HepG2 (cell line): ENCODE measurements around the gene ZNF526. TPM values are rescaled to one million over a fixed set of nuclear protein-coding genes. Genes with fewer than 3 reads are reported as not detected.

Experiments used
- ARNT2 ChIP-seq: sonication (generic); formaldehyde crosslinking; IDR thresholded peaks from 2 replicates; pipeline ENCODE4 v1.8.0; 2022; ENCODE audit warnings: mild to moderate bottlenecking, low read depth, missing genetic modification reagents, moderate library complexity
- KDM5B ChIP-seq: sonication (generic); formaldehyde crosslinking; IDR thresholded peaks from 2 replicates; pipeline ENCODE4 v1.4.0; 2020; ENCODE audit warnings: missing genetic modification reagents, mild to moderate bottlenecking, borderline replicate concordance
- KMT2A ChIP-seq: sonication (generic); formaldehyde crosslinking; IDR thresholded peaks from 2 replicates; pipeline ENCODE4 v1.4.0; 2020; ENCODE audit warnings: missing genetic modification reagents
- PHB2 ChIP-seq: fragments of 450-650 bp; IDR thresholded peaks from 2 replicates; pipeline ENCODE4 v1.6.1; 2018; ENCODE audit not compliant: partially characterized antibody
- POGZ ChIP-seq: sonication (generic); formaldehyde crosslinking; IDR thresholded peaks from 2 replicates; pipeline ENCODE4 v1.4.0; 2020; ENCODE audit warnings: mild to moderate bottlenecking, missing genetic modification reagents
- RCOR2 ChIP-seq: IDR thresholded peaks from 2 replicates; pipeline ENCODE4 v1.6.1; 2016; ENCODE audit warnings: missing biosample characterization, missing genetic modification reagents
- SIN3B ChIP-seq: fragments of 150-350 bp; IDR thresholded peaks from 2 replicates; pipeline ENCODE4 v1.6.1; 2014; ENCODE audit warnings: low read length
- TRIM24 ChIP-seq: sonication (generic); formaldehyde crosslinking; IDR thresholded peaks from 2 replicates; pipeline ENCODE4 v1.8.0; 2022; ENCODE audit warnings: mild to moderate bottlenecking, missing genetic modification reagents
- TSC22D2 ChIP-seq: sonication (generic); formaldehyde crosslinking; IDR thresholded peaks from 2 replicates; pipeline ENCODE4 v1.5.1; 2020; ENCODE audit warnings: missing genetic modification reagents, mild to moderate bottlenecking, borderline replicate concordance
- ZNF414 ChIP-seq: sonication (generic); formaldehyde crosslinking; IDR thresholded peaks from 2 replicates; pipeline ENCODE4 v1.5.0; 2020; ENCODE audit warnings: missing genetic modification reagents
- ZNF556 ChIP-seq: sonication (generic); formaldehyde crosslinking; IDR thresholded peaks from 2 replicates; pipeline ENCODE4 v1.4.0; 2020; ENCODE audit warnings: mild to moderate bottlenecking, missing genetic modification reagents, borderline replicate concordance
- ZNF580 ChIP-seq: IDR thresholded peaks from 2 replicates; pipeline ENCODE4 v1.6.1; 2016; ENCODE audit warnings: low read depth, borderline replicate concordance
- ZNF646 ChIP-seq: sonication (generic); formaldehyde crosslinking; IDR thresholded peaks from 2 replicates; pipeline ENCODE4 v1.9.0; 2021; ENCODE audit warnings: mild to moderate bottlenecking, missing genetic modification reagents
- ZNF720 ChIP-seq: sonication (generic); formaldehyde crosslinking; IDR thresholded peaks from 2 replicates; pipeline ENCODE4 v1.4.0; 2020; ENCODE audit warnings: missing genetic modification reagents
- ZNF83 ChIP-seq: sonication (generic); formaldehyde crosslinking; IDR thresholded peaks from 2 replicates; pipeline ENCODE4 v1.4.0; 2020; ENCODE audit warnings: missing genetic modification reagents, mild to moderate bottlenecking, borderline replicate concordance
- polyA plus RNA-seq, 8 experiments: library from polyadenylated mRNA; depleted of rRNA in 3 of 8; stranded (reverse) in 7 of 8; unstranded in 1 of 8; fragments of >200 nt; fragmentation: Illumina TruSeq in 4 of 8; extraction: Trizol in 4 of 8; gene quantifications; 2 replicates each; pipeline versions ENCODE4 v1.2.1 to v1.2.3, GENCODE V29; 2011 to 2016; ENCODE audit warnings: low read depth in 4 of 8, missing spikeins in 1 of 8, mixed read lengths in 1 of 8; ENCODE audit not compliant: insufficient read depth in 1 of 8
- total RNA-seq, 5 experiments: library from RNA; depleted of rRNA; stranded (reverse); fragments of >200 nt; fragmentation: Illumina TruSeq; extraction: Trizol; gene quantifications; 2 replicates each; pipeline ENCODE4 v1.2.3, GENCODE V29; 2016; ENCODE audit warnings: low read depth in 1 of 5
- TF ChIP-seq, protein P1 (sequence below): IDR thresholded peaks from 2 replicates; pipeline ENCODE4 v1.4.0; 2020; ENCODE audit warnings: mild to moderate bottlenecking, missing genetic modification reagents

ZNF526 gene
- total and polyA plus RNA-seq, 2 of the 13 experiments (the other 11 are each of a cell fraction or from before 2014, with no cell fraction given), result 3.3 to 8.4 TPM

DNA sequence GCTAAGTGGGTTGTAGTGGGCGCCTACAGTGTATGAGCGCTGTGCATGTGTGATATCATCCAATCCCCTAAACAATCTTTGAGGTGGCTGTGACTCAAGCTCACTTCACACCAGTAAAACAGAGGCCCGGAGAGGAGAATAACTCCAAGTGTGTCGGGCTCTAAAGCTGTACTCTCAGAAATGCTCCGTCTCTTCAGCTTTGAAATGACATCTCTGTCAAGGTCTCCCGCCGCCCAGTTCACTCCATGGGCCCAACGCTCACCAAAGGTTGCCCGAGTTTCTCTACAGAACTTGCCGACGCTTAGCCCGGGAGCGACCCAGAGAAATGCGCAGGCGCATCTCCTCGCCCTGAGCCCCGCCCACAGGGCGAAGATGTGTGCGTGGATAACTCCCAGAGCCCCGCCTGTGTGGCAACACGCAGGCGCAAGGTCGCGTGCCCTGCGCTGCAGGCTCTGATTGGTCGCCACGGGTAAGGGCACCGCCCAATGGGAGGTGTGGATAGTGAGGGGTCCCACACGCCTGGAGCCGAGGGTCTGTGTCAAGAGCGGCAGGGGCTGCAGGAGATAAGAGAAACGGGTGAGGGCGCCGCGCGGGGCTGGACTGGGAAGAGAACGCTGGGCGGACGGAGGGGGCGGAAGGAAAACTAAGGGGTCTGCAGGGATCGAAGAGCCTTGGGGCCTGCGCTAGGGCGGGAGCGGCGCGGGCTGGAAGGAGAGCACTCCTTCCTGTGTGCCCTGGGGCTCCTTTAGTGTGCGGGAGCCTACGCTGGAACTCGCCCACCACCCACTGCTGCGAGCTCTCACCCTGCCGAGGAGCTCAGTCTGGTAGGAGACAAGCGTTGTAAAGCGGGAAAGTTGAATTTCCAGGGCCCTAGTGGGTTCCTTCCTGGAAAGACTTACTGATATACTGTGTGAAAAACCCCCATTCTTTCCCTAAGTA, at the start of gene ZNF526 (continued):
- TF ChIP-seq TSC22D2 (CRISPR knock-in tag), result no peak
- no peak for TF ChIP-seq PHB2
- no peak for TF ChIP-seq TRIM24 (CRISPR knock-in tag)
- TF ChIP-seq POGZ (CRISPR knock-in tag), result peak; percentile 50; the same call in 1 of the 2 replicates
- TF ChIP-seq KDM5B, result peak; percentile 64; the same call in 1 of the 2 replicates
- TF ChIP-seq KMT2A (CRISPR knock-in tag), result peak; percentile 70; the same call in 1 of the 2 replicates
- TF ChIP-seq RCOR2 (CRISPR knock-in tag), result 0 out of 2 replicates have a peak, but pooled peaks have one; percentile 17
- no peak for TF ChIP-seq ZNF556 (CRISPR knock-in tag)
- peak; percentile 49; the same call in 1 of the 2 replicates for TF ChIP-seq ARNT2 (CRISPR knock-in tag)
- TF ChIP-seq ZNF580 (CRISPR knock-in tag), result peak; percentile 57; the same call in 1 of the 2 replicates
- no peak; the same call in 1 of the 2 replicates for TF ChIP-seq ZNF83 (CRISPR knock-in tag)
- TF ChIP-seq SIN3B, result peak; percentile 46; the same call in 1 of the 2 replicates
- TF ChIP-seq, protein P1, sequence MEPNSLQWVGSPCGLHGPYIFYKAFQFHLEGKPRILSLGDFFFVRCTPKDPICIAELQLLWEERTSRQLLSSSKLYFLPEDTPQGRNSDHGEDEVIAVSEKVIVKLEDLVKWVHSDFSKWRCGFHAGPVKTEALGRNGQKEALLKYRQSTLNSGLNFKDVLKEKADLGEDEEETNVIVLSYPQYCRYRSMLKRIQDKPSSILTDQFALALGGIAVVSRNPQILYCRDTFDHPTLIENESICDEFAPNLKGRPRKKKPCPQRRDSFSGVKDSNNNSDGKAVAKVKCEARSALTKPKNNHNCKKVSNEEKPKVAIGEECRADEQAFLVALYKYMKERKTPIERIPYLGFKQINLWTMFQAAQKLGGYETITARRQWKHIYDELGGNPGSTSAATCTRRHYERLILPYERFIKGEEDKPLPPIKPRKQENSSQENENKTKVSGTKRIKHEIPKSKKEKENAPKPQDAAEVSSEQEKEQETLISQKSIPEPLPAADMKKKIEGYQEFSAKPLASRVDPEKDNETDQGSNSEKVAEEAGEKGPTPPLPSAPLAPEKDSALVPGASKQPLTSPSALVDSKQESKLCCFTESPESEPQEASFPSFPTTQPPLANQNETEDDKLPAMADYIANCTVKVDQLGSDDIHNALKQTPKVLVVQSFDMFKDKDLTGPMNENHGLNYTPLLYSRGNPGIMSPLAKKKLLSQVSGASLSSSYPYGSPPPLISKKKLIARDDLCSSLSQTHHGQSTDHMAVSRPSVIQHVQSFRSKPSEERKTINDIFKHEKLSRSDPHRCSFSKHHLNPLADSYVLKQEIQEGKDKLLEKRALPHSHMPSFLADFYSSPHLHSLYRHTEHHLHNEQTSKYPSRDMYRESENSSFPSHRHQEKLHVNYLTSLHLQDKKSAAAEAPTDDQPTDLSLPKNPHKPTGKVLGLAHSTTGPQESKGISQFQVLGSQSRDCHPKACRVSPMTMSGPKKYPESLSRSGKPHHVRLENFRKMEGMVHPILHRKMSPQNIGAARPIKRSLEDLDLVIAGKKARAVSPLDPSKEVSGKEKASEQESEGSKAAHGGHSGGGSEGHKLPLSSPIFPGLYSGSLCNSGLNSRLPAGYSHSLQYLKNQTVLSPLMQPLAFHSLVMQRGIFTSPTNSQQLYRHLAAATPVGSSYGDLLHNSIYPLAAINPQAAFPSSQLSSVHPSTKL, result peak; percentile 53
- TF ChIP-seq ZNF720 (CRISPR knock-in tag), result no peak
- TF ChIP-seq ZNF646 (CRISPR knock-in tag), result no peak
- no peak for TF ChIP-seq ZNF414 (CRISPR knock-in tag)
